H1 (cell line): Measurements from ENCODE around the gene TSEN2.

Experiments used
- BCL11A ChIP-seq, 2 experiments: IDR thresholded peaks; one replicate each; pipeline ENCODE4 v1.6.1; 2011; ENCODE audit warnings: low read depth in 2 of 2, low read length in 2 of 2, mild to moderate bottlenecking in 2 of 2
- MAFK ChIP-seq: IDR thresholded peaks from 2 replicates; pipeline ENCODE4 v1.6.1; 2012; ENCODE audit warnings: low read depth, mild to moderate bottlenecking, improper control_type of control experiment, low read length
- PHF8 ChIP-seq: fragments of 200-600 bp; sonication (generic); conservative IDR thresholded peaks from 2 replicates; pipeline ENCODE4 v1.7.1; 2012; ENCODE audit warnings: low read depth, mild to moderate bottlenecking, inconsistent platforms, low read length, moderate library complexity
- POLR2A ChIP-seq, 2 experiments: IDR thresholded peaks; 1 replicate in 1 of 2; 2 replicates in 1 of 2; pipeline ENCODE4 v1.6.1; 2011; ENCODE audit warnings: low read depth in 2 of 2, low read length in 2 of 2, mild to moderate bottlenecking in 2 of 2; ENCODE audit errors: control extremely low read depth in 1 of 2
- POLR2AphosphoS5 ChIP-seq: IDR thresholded peaks from 2 replicates; pipeline ENCODE4 v1.6.1; 2011; ENCODE audit warnings: low read depth, low read length
- RXRA ChIP-seq: IDR thresholded peaks from 2 replicates; pipeline ENCODE4 v1.6.1; 2011; ENCODE audit warnings: low read depth, mild to moderate bottlenecking, low read length, moderate library complexity; ENCODE audit not compliant: insufficient read depth
- TAF1 ChIP-seq: IDR thresholded peaks from 2 replicates; pipeline ENCODE4 v1.6.1; 2011; ENCODE audit warnings: mild to moderate bottlenecking, low read depth, low read length
- ZNF274 ChIP-seq: IDR thresholded peaks from 2 replicates; pipeline ENCODE4 v1.7.0; 2012; ENCODE audit warnings: low read length, borderline replicate concordance; ENCODE audit errors: extremely low read depth
- TF ChIP-seq, protein P1 (sequence below), 3 experiments: IDR thresholded peaks; 1 replicate in 2 of 3; 2 replicates in 1 of 3; pipeline versions ENCODE4 v1.5.1 to v1.6.1; 2011; ENCODE audit warnings: low read length in 3 of 3, mild to moderate bottlenecking in 3 of 3, inconsistent platforms in 2 of 3, low read depth in 1 of 3, moderate library complexity in 1 of 3; ENCODE audit not compliant: insufficient read depth in 1 of 3; ENCODE audit errors: control extremely low read depth in 1 of 3

DNA sequence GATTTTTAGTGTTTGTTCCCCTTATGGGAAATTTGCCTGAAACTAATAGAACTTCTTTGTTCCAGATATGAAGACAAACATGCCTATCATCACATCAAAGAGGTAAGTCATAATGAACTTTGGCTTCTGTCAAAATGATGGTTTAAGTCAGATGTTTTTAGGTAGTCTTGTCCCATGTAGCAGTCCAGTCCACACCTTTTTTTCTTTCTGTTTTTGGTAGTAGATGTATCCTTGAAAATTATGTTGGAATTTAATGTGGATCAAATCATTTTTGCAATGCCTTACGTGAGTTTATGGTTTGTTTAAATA, 12.1 kb downstream of the TSEN2 start:
- TF ChIP-seq, protein P1, sequence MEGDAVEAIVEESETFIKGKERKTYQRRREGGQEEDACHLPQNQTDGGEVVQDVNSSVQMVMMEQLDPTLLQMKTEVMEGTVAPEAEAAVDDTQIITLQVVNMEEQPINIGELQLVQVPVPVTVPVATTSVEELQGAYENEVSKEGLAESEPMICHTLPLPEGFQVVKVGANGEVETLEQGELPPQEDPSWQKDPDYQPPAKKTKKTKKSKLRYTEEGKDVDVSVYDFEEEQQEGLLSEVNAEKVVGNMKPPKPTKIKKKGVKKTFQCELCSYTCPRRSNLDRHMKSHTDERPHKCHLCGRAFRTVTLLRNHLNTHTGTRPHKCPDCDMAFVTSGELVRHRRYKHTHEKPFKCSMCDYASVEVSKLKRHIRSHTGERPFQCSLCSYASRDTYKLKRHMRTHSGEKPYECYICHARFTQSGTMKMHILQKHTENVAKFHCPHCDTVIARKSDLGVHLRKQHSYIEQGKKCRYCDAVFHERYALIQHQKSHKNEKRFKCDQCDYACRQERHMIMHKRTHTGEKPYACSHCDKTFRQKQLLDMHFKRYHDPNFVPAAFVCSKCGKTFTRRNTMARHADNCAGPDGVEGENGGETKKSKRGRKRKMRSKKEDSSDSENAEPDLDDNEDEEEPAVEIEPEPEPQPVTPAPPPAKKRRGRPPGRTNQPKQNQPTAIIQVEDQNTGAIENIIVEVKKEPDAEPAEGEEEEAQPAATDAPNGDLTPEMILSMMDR (IDR thresholded peaks at IDR 0.05; ENCODE audit: control extremely low read depth in 1 of 3, insufficient read depth in 1 of 3, low read depth in 1 of 3, low read length in 3 of 3) = no peak
- no peak for TF ChIP-seq POLR2AphosphoS5
- TF ChIP-seq MAFK = no peak
- TF ChIP-seq PHF8 = no peak
- TF ChIP-seq POLR2A (IDR thresholded peaks at IDR 0.05; ENCODE audit: control extremely low read depth in 1 of 2, low read depth in 2 of 2, low read length in 2 of 2) = no peak
- no peak for TF ChIP-seq TAF1
- no peak for TF ChIP-seq ZNF274
- TF ChIP-seq BCL11A (IDR thresholded peaks at IDR 0.05; ENCODE audit: low read depth in 2 of 2, low read length in 2 of 2) = no peak
- no peak for TF ChIP-seq RXRA
